GM12878 (cell line): ENCODE data around the gene HMX3. TPM values are rescaled to one million over a fixed set of nuclear protein-coding genes. Genes with fewer than 3 reads are reported as not detected.
A peak's percentile ranks its signal among the peaks of the same experiment; 100 is the strongest.

Source experiments
- ATAC-seq: fragments of 200-7000 bp; cut with Tn5 transposase; 3 replicates; pipeline ENCODE4 v1.9.1; 2020; ENCODE audit warnings: mild to moderate bottlenecking, moderate library complexity
- BruUV-seq: library from RNA; stranded (reverse); fragments of 400-500 nt; replicated peaks from 2 replicates; lab custom pipeline; 2021; lab: Mats Ljungman, UMichigan
- CTCF ChIA-PET: fragments of 300-600 bp; sonication (Branson Sonifier 250); formaldehyde crosslinking; extraction: SDS; loops from one replicate; lab custom pipeline; 2021; ENCODE audit warnings: inconsistent platforms; lab: Yijun Ruan, JAX
- POLR2A ChIA-PET: fragments of 350-600 bp; formaldehyde crosslinking; extraction: SDS; loops from one replicate; lab custom pipeline; 2021; ENCODE audit warnings: inconsistent platforms; lab: Charles Lee
- RAD21 ChIA-PET: fragments of 300-600 bp; sonication (Branson Sonifier 250); formaldehyde crosslinking; loops from one replicate; lab custom pipeline; 2023; ENCODE audit warnings: antibody characterized with exemption; ENCODE audit not compliant: unreplicated experiment; lab: Charles Lee
- SMC1A ChIA-PET: fragments of 300-600 bp; sonication (Branson Sonifier 250); formaldehyde crosslinking; loops from one replicate; lab custom pipeline; 2023; ENCODE audit not compliant: unreplicated experiment, uncharacterized antibody; lab: Charles Lee
- DNase-seq: peaks from one replicate; pipeline ENCODE4 v3.0.0-alpha.2; 2011; ENCODE audit warnings: low read depth, low spot score
- FAIRE-seq: peaks from 3 replicates; lab custom pipeline; 2011; peaks lifted over from hg19 to GRCh38; lab: Jason Lieb, UNC
- H2AFZ ChIP-seq: 2 replicates; pipeline ENCODE4 v1.6.0; 2011; ENCODE audit warnings: low read depth, low read length, control low read depth; ENCODE audit not compliant: control insufficient read depth
- H3K27ac ChIP-seq: 2 replicates; pipeline ENCODE4 v1.5.1; 2011; ENCODE audit warnings: control low read depth; ENCODE audit not compliant: control insufficient read depth, insufficient read depth
- H3K27me3 ChIP-seq, 2 experiments: replicated peaks in 1 of 2; 2 replicates each; pipeline versions ENCODE4 v1.6.0 to v1.6.1; 2011; ENCODE audit warnings: low read length in 1 of 2; ENCODE audit not compliant: control insufficient read depth in 2 of 2, insufficient read depth in 2 of 2
- H3K36me3 ChIP-seq, 2 experiments: 2 replicates each; pipeline ENCODE4 v1.5.1; 2011; ENCODE audit warnings: low read length in 1 of 2; ENCODE audit not compliant: control insufficient read depth in 2 of 2, insufficient read depth in 2 of 2
- H3K4me1 ChIP-seq: 2 replicates; pipeline ENCODE4 v1.6.1; 2011; ENCODE audit warnings: mild to moderate bottlenecking, low read length, moderate library complexity, mixed read lengths; ENCODE audit not compliant: control insufficient read depth, insufficient read depth
- H3K4me2 ChIP-seq: 2 replicates; pipeline ENCODE4 v1.6.0; 2011; ENCODE audit warnings: control low read depth; ENCODE audit not compliant: control insufficient read depth, insufficient read depth
- H3K4me3 ChIP-seq: fragments of 200-600 bp; sonication (generic); 2 replicates; pipeline ENCODE4 v1.5.1; 2016
- H3K79me2 ChIP-seq: 2 replicates; pipeline ENCODE4 v1.6.0; 2011; ENCODE audit warnings: low read length; ENCODE audit not compliant: control insufficient read depth, insufficient read depth
- H3K9ac ChIP-seq: 2 replicates; pipeline ENCODE4 v1.8.0; 2011; ENCODE audit warnings: low read length, control low read depth, mixed read lengths; ENCODE audit not compliant: control insufficient read depth, insufficient read depth
- H3K9me3 ChIP-seq: replicated peaks from 3 replicates; pipeline ENCODE4 v1.5.1; 2011; ENCODE audit warnings: mild to moderate bottlenecking, low read length; ENCODE audit not compliant: control insufficient read depth, insufficient read depth
- H4K20me1 ChIP-seq: 2 replicates; pipeline ENCODE4 v1.6.0; 2011; ENCODE audit not compliant: control insufficient read depth, insufficient read depth
- FOXM1 ChIP-seq: IDR thresholded peaks from 2 replicates; pipeline ENCODE4 v1.6.1; 2012; ENCODE audit warnings: low read depth, mild to moderate bottlenecking, inconsistent platforms, low read length, moderate library complexity
- HDAC2 ChIP-seq: fragments of 200-600 bp; sonication (generic); IDR thresholded peaks from 2 replicates; pipeline ENCODE4 v1.6.1; 2017
- KDM1A ChIP-seq: fragments of 200-600 bp; sonication (generic); IDR thresholded peaks from 2 replicates; pipeline ENCODE4 v1.6.1; 2016; ENCODE audit warnings: borderline replicate concordance
- NFXL1 ChIP-seq: fragments of 450-650 bp; IDR thresholded peaks from 2 replicates; pipeline ENCODE4 v1.6.1; 2017; ENCODE audit warnings: antibody characterized with exemption, mild to moderate bottlenecking, borderline replicate concordance
- POLR2A ChIP-seq: IDR thresholded peaks from 2 replicates; pipeline ENCODE4 v1.6.1; 2011; ENCODE audit warnings: low read depth, mild to moderate bottlenecking, low read length
- RFX5 ChIP-seq: IDR thresholded peaks from 2 replicates; pipeline ENCODE4 v1.6.1; 2011; ENCODE audit warnings: low read depth, low read length, improper control_type of control experiment
- SRF ChIP-seq, 2 experiments: IDR thresholded peaks; 2 replicates each; pipeline ENCODE4 v1.6.1; 2011; ENCODE audit warnings: low read depth in 2 of 2, low read length in 2 of 2, mild to moderate bottlenecking in 1 of 2, moderate library complexity in 1 of 2
- WGBS: methylation state at CpG from one replicate; pipeline ENCODE4 v1.1.6; 2016; ENCODE audit warnings: low lambda C conversion rate; ENCODE audit not compliant: insufficient replicate concordance, insufficient coverage; ENCODE audit errors: missing lambda C conversion rate; 5-methylcytosine and 5-hydroxymethylcytosine counted together
- in situ Hi-C: fragments of 300-500 bp; cut with MboI; formaldehyde crosslinking; loops from 9 replicates; pipeline ENCODE4 v1.14.3; 2018; ENCODE audit warnings: mixed read lengths
- intact Hi-C: fragments of 100-400 bp; cut with micrococcal nuclease; formaldehyde crosslinking; loops from one replicate; pipeline ENCODE4 v1.14.2; 2022; ENCODE audit not compliant: unreplicated experiment
- polyA plus RNA-seq, 11 experiments: library from polyadenylated mRNA; depleted of rRNA in 4 of 11; unstranded in 6 of 11; stranded (reverse) in 5 of 11; fragments of >200 nt; fragmentation: Nextera tagmentation in 4 of 11; fragmentation: Illumina TruSeq in 1 of 11; extraction: Ambion mirVana in 4 of 11; extraction: Trizol in 1 of 11; gene quantifications; 1 replicate in 1 of 11; 2 replicates in 10 of 11; pipeline versions ENCODE4 v1.2.1 to v1.2.3, GENCODE V29; 2011 to 2016; ENCODE audit warnings: inconsistent platforms in 2 of 11, missing spikeins in 2 of 11, low read depth in 1 of 11
- total RNA-seq, 4 experiments: library from RNA; depleted of rRNA in 3 of 4; stranded (reverse); fragments of >200 nt in 3 of 4; fragmentation: Illumina TruSeq in 1 of 4; extraction: Trizol in 1 of 4; gene quantifications; 2 replicates each; pipeline versions ENCODE4 v1.2.1 to v1.2.3, GENCODE V29; 2013 to 2021

Gene HMX3
- total and polyA plus RNA-seq, 10 of the 15 experiments (the other 5 are each of a cell fraction or from before 2014, with no cell fraction given), result 0.63 to 60.5 (median 15.3) TPM; not detected in 2

DNA sequence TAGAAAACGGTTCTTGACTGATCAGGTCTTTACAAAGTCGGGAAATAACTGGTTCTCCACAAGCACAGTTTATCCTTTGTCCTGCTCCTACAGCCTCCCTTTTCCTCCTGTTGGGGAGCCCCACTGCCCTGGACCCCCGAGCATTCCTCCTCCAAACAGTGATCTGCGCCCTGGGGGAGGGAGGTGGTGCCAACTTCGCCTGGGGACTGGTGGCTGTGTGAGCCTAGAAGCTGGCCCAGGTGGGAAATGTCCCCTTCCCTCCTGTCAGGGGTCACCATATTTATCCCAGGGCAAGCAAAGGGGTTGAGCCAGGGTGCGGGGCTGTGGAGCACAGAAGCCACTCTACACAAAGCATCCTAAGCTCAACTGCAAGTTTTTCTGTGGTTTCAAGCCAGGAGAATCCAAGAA is 5.2 kb downstream of the HMX3 start (continued):
- TF ChIP-seq HDAC2 (no peak), RFX5 (no peak), KDM1A (no peak), NFXL1 (no peak)
- TF ChIP-seq, all 136 proteins: peak for 0

DNA sequence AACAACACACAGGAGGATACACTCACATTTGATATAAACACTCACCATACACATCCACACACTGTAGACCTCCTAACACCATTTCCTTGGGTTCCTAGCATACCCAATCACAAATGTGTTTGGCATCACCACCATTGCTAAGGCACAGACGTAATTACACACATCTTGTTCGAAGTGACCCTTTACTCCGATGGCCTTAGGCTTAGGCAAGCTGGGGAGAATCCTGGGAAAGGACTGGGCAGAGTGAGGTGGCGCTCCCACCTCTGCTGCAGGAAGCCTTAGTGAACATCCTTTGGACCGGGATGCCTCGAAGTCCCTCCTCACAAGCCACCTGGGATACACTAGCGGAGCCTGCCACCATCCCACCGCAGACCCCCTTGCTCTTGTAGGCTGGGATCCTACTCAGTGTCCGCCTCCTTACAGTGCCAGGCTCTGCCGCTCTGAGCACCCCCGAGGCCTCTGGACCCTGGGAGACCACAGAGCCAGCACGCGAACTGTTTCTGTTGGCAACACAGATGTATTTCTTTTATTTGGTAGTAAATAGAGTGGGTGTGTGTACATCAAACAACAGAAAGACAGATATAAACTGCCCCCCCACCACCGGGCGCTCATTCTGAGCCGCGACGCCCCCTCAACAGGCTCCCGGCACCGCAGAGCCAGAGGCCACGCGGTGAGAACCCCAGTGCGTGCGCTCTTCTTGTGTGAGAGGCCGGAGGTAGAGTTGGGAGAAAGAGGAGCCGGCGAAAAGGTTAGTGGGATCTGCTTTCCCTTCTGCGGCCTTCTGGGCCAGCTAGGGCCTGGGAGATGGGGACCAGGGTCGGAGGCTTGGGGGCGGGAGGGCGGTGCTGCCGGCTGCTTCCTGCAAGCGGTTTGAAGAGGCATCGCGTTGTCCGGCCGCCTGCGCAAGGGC is 6.3 kb downstream of the HMX3 start:
- H4K20me1 ChIP-seq, result no peaks in the 10 kb centered on the region
- POLR2A ChIA-PET, result no interaction called here
- no peaks in the 10 kb centered on the region for H3K36me3 ChIP-seq
- SMC1A ChIA-PET, result interaction anchor here (1.0 kb wide), 1 partner anchor 238 kb away, joined by 4 read pairs; no protein-coding TSS in a partner anchor
- H3K79me2 ChIP-seq, result peaks cover 20% of the 10 kb centered on the region
- WGBS, result 58% methylated on average over 36 of the region's 38 CpGs
- ATAC-seq (no peak), FAIRE-seq (no peak), DNase-seq (no peak)
- no peaks in the 10 kb centered on the region; the same call in 1 of the 3 replicates for H3K9me3 ChIP-seq
- no peak overlapping the region for H3K9ac ChIP-seq
- no TSS peak for BruUV-seq
- no peak overlapping the region for H2AFZ ChIP-seq
- peaks cover 4% of the 10 kb centered on the region; the same call in 1 of the 2 replicates for H3K4me1 ChIP-seq
- peaks cover 33 to 34% of the 10 kb centered on the region in 2 experiments for H3K27me3 ChIP-seq
- in situ Hi-C loops (no loop called here), intact Hi-C loops (no loop called here)
- no peak overlapping the region for H3K4me2 ChIP-seq
- no peak overlapping the region for H3K4me3 ChIP-seq
- H3K27ac ChIP-seq, result no peak overlapping the region
- CTCF ChIA-PET, result interaction anchor here (3.4 kb wide), 1 partner anchor 239 kb away, joined by 9 read pairs; no protein-coding TSS in a partner anchor
- no peak for TF ChIP-seq SRF (IDR thresholded peaks at IDR 0.05; ENCODE audit: low read depth in 2 of 2, low read length in 2 of 2)
- no peak for TF ChIP-seq FOXM1
- TF ChIP-seq POLR2A, result peak; percentile 55
- RAD21 ChIA-PET, result interaction anchor here (1.2 kb wide), 2 partner anchors 12 to 271 kb away, joined by 3 read pairs; partner anchors contain the start of gene BUB3
